ENCODE data around the gene CRYBB3.

DNA sequence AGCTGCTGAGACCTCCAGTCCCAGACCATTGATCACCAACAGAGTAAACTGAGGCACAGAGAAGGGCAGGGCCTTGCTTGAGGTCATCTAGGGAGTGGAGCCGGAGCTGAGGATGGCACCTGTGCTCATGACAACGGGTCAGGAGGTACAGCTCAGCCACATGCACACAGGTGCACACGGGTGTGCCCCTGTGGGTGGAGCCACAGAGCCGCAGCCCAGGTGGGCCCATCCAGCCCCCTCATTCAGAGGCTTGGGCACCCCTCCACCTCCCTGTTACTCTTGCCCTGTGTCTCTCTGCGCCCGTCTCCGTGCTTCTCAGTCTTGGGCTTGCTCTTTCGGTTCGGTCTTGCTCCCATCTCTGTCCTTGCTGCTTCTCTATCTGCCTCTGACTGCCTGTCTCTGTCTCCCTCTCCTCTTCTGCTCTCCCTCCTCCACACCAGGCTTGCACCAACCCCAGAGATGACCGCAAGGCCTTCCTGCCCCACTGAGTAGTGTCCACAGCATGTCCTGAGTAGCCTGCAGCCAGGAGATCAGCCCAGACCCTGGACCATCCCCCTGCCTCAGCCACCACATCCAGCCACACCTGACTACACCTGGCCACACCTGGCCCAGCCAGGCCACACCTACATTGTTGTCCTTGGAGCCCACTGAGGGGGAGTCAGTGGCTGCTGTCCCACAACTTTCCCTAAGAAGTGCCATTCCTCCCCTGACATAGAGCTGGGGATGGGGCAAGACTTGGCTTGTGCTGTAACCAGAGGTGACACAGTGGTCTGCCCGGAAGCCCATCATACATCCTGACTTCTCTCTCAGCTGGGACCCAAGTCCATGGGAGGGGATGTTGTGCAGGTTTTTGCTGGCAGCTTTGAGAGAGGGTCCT lies 39.3 kb upstream of the CRYBB3 start:
- TF ChIP-seq, protein P1, sequence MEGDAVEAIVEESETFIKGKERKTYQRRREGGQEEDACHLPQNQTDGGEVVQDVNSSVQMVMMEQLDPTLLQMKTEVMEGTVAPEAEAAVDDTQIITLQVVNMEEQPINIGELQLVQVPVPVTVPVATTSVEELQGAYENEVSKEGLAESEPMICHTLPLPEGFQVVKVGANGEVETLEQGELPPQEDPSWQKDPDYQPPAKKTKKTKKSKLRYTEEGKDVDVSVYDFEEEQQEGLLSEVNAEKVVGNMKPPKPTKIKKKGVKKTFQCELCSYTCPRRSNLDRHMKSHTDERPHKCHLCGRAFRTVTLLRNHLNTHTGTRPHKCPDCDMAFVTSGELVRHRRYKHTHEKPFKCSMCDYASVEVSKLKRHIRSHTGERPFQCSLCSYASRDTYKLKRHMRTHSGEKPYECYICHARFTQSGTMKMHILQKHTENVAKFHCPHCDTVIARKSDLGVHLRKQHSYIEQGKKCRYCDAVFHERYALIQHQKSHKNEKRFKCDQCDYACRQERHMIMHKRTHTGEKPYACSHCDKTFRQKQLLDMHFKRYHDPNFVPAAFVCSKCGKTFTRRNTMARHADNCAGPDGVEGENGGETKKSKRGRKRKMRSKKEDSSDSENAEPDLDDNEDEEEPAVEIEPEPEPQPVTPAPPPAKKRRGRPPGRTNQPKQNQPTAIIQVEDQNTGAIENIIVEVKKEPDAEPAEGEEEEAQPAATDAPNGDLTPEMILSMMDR (conservative IDR thresholded peaks at IDR 0.05; ENCODE audit: low read depth, low read length), result no peak
- no peak for TF ChIP-seq EZH2 (IDR thresholded peaks at IDR 0.05; ENCODE audit: borderline replicate concordance, low read depth, low read length, poor library complexity, severe bottlenecking)
